GM21367 (cell line): ENCODE measurements around the gene HOXD8.

ENCODE experiments used
- ATAC-seq: cut with Tn5 transposase; IDR thresholded peaks from one replicate; pipeline ENCODE4 v1.9.1; 2021; ENCODE audit not compliant: unreplicated experiment

HOXD8 gene

DNA sequence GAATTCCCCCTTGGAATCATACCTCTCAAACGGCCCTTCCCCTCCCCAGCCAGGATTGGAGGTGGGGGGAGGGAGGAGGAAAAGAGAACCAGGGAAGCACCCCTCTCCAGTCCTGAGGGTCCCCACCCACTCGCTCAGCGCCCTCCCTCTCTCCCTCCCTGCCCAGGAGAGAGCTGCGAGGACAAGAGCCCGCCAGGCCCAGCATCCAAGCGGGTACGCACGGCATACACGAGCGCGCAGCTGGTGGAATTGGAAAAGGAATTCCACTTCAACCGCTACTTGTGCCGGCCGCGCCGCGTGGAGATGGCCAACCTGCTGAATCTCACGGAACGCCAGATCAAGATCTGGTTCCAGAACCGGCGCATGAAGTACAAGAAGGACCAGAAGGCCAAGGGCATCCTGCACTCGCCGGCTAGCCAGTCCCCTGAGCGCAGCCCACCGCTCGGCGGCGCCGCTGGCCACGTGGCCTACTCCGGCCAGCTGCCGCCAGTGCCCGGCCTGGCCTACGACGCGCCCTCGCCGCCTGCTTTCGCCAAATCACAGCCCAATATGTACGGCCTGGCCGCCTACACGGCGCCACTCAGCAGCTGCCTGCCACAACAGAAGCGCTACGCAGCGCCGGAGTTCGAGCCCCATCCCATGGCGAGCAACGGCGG is 42.0 kb downstream of the HOXD8 start:
- ATAC-seq = no peak

DNA sequence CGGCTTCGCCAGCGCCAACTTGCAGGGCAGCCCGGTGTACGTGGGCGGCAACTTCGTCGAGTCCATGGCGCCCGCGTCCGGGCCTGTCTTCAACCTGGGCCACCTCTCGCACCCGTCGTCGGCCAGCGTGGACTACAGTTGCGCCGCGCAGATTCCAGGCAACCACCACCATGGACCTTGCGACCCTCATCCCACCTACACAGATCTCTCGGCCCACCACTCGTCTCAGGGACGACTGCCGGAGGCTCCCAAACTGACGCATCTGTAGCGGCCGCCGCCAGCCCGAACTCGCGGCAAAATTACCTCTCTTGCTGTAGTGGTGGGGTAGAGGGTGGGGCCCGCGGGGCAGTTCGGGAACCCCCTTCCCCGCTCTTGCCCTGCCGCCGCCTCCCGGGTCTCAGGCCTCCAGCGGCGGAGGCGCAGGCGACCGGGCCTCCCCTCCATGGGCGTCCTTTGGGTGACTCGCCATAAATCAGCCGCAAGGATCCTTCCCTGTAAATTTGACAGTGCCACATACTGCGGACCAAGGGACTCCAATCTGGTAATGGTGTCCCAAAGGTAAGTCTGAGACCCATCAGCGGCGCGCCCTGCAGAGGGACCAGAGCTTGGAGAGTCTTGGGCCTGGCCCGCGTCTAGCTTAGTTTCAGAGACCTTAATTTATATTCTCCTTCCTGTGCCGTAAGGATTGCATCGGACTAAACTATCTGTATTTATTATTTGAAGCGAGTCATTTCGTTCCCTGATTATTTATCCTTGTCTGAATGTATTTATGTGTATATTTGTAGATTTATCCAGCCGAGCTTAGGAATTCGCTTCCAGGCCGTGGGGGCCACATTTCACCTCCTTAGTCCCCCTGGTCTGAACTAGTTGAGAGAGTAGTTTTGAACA is 42.7 kb downstream of the HOXD8 start:
- no peak for ATAC-seq

DNA sequence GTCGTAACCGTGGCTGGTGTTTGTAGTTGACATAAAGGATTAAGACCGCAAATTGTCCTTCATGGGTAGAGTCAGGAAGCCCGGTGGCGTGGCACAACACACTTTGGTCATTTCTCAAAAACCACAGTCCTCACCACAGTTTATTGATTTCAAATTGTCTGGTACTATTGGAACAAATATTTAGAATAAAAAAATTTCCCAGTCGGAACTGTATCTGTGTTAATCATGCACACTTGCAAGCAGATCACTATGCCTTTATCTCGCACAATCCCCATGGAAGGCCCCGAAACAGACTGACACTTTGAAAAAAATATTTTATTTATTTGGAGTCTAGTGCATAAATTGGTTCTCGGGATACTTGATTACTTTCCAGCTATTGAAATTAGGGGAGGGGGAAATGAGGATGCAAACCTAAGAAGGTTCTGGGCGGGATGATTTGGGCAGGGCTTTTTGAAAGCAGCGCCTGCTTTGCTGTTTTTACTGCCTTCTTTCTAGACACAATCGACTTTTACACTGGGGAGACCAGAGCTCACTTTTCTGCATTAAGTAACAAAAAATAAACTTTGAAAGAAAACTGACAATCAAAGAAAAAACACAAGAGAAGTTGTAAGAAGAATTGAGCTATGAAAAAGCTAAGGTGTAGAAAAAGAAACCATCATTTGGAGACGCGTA is 43.5 kb downstream of the HOXD8 start:
- no peak for ATAC-seq

DNA sequence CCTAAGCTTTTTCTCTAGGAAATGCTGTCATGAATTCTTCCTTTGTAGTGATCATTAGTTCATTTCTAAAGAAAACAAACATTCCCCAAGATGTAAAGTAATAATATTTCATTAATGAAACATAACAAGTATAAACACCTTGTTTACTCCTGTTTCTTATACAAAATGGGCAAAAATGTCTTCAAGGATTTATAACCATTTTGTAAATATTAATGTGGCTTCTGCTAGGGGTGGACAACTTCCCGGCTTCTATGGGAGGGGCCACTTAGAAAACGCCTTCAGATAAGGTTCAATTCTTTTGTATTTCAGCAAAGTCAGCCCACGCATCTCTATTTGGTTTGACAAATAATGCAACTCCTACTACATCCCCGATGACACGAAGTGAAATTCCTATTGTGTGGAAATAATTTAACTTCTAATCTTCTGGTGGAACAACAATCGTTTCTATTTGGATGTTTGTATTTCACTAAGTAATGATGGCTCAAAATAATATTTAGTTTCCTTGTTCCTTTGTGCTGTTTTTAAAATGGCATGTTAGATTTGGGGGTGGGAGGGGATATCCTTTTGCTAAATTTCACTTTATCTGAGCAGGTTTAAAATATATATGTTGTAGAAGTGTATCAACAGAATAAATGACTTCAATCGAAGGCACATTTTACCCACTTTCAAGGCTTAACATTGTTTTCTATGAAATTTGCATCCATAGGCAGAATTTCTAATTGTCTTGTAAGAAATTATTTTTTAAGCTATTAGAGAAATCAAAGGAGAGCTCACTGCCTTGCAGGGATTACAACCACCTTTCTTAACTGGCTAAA is 44.3 kb downstream of the HOXD8 start:
- ATAC-seq = no peak

DNA sequence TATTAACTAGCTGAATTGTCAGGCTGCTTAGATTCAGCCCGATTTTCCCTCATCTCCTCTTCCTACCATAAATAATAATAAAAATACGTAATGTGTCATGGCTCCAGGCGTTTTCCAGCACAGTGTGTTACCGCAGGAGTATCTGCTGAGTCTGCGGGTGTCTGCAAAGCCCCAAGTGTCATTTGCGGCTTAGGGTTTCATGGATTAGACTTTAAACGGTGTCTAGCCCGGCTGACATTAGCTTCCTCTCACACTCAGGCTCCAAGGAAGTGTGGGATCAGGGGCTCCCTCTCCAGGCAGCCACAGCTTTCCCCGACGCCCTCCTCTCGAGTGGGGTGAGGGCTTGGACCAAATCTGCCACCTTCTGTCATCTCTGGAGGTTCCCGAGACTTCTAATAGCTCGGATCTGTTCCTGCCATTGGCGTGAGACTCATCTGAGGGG is 44.9 kb downstream of the HOXD8 start:
- ATAC-seq = no peak

DNA sequence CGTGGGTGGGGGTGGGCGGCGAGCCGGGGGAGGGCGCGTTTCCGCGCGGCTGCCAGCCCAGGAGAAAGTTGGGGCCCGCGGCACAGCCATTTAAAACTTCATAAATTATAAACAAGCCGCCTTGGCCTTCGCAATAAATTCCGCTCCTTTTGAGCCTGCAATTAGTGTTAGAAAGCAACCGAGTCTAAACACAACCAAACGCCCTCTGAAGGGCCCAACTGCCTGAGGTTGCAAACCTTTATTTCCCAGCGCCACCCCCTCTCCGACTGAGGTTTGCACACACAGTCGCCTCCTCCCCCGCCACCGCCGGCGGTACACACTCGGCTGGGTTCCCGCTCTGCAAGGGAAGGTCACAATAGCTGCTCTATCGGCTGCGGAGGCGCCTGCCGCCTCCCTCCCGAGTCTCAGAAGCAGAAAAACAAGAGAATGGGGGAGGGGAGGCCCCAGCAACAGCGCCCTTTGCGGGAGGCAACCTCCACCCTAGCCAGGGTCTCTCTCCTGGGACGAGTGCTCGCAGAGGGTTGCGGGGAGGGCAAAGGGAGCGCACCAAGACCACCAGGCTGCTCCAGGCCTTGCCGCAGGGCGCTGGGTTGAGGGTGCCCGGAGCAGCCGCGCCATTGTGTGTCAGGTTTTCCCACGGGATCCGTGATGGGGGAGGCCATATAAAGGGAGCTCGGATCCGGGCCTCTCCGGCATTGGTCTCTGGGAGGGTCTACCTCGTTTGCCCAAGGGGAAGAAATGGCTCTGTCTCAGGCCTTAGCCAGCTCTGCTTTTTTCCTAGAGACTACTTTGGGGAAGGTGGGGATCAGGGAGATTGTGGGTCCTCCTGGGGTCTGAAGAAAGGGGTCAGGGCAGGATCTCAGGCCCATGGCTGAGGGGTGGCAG is 45.6 kb downstream of the HOXD8 start:
- no peak for ATAC-seq

DNA sequence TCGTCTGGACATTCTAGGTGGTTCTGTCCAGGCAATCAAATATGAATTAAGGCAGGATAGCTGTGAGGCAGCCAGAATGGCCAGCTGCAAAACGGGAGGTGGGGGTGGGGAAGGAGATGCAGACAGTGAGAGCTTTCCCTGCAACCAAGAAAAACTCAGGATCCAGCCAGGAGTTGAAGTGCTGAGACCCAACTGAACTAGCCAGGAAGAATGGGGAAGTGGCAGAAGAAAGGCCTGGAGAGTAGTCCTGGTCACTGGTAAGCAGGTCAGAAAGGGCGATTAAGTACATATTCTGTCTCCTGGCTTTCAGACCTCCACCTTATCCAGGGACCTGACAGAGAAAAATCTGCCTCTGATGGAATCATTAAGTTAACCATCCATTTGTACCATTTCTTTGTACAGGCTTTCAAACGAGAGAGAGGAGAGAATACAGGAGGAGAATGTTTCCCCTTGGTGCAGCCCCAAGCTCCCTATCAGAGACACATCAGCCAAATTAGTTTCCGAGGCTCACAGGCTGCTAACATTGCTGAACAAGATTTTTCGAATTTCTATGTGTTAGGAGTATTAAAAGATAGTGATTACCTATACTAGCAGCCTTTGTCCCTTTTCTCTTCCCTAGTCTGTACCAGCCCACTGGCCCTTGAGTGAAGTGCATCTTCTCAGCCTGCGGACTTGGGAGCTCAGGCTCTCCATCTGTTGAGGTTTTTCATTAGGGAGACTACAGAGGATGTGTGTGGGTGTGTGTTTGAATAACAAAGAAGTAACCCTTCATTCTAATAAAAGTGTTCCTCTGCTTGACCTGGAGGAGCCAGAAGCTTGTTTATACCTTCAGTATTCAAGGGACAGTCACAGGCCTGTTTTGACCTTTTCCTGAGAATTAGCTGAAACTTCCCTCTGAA is 46.5 kb downstream of the HOXD8 start:
- ATAC-seq = no peak

DNA sequence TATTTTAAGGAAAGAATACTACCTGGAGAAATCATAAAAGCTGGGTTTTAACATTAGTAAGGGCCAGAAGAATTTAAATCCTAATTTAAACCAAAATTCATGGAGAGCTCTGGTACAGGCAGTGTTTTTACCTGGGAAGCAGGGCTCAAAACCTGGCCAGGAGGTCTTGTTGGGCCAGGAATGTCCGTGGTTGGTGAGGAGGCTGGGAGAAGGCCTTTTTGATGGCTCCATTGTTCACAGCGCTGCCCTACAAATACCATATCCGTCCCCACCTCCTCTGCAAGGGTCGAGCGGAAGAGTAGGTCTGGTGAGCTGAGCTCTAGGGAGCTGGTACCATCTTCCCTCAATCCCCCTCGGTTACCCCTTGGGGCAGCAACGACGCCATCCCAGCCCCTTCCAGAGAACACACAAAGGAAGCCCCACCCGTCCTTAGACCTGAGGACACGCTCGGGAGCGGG is 48.1 kb downstream of the HOXD8 start:
- ATAC-seq = no peak

DNA sequence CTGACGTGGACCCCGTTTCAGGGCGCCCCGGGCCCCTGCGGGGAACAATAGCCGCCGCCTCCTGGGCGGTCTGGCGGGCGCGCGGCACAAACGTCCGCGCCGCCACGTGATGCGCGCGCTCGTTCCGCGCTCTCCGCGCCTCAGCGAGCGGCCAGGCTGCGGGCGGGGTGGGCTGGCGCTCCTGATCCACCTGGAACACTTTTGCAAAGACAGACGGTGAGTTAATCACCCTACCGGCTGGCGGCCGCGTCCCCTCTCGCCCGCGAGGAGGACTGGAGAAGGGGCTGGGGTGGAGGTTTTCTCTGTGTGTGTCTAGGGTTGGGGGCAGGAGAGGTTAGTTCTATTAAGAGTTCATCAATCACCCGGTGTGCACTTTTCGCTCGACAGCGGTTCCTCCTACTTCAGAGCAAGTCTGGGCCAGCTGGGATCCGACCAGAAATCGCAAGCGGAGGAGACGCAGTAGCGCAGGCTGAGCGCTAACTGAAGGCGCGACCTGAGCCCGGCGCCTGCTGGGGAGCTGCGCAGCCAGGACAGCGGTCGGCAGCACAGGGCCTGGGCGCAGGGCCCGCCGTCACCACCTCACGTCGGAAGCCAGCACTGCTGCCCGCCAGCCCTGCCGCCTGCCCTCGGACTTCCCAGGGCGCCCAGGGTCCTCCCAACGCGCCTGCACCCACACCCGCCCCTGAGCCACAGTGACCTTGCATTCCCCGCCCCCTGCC is 48.7 kb downstream of the HOXD8 start:
- no peak for ATAC-seq

DNA sequence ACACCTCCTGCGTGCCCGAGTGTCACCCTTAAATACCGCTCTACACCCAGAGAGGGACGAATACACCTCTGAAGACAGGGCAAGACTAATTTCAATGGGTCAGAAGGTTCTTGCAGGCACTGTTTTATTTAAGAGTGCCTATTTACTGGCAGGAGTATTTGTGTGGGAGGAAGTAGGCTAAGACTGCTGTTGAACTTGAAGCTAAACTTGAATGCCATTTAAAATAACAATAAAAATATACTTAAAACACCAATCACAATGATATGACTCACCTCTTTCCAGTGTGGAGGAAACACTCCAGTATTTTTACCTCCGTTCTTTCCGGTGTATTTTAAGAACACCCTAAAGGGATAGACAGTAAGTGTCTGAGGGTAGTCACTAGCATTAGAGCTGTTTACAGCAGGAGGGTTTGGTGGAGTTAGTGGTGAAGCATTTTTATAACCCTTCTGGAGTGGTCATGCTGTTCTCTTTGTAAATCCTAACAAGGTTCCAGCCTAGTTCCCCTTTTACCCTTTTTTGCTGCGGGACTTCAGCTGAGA is 49.3 kb downstream of the HOXD8 start:
- ATAC-seq = no peak

DNA sequence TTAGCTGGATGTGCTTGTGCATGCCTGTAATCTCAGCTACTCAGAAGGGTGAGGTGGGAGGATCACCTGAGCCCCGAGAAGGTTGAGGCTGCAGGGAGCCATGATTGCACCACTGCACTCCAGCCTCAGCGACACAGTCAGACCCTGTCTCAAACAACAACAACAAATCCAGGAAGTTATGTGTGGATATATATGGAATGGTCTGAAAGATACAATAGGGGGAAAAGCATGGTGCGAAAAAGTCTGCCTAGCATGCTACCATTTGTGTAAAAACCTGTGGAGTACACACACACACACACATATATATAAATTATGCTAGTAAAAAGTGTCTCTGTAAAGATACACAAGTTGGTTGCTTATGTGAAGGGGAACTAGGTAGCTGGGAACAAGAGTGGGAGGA is 52.0 kb downstream of the HOXD8 start:
- no peak for ATAC-seq
